Natural killer cell treated with Interleukin-12 subunit alpha and Interleukin-12 subunit beta and Interleukin-15 and Interleukin-18, amount 100 ng/mL, for 72 hours (primary cell): ENCODE measurements around the gene NAA20. TPM values are rescaled to one million over a fixed set of nuclear protein-coding genes. Genes with fewer than 3 reads are reported as not detected.
A peak's percentile ranks its signal among the peaks of the same experiment; 100 is the strongest.

Experiments used
- ATAC-seq, 2 donors: fragments of 150-1000 bp; cut with Tn5 transposase in 1 of 2; sonication (Bioruptor Pico), chemical (Tn5 transposase) in 1 of 2; 2 replicates each; pipeline ENCODE4 v1.10.0; 2021
- DNase-seq: peaks from one replicate; pipeline ENCODE4 v3.0.0; 2022; ENCODE audit warnings: low spot score
- H3K27ac Mint-ChIP-seq, 2 donors: 1 replicate in 1 of 2; 2 replicates in 1 of 2; pipeline ENCODE4 v1.8.0; 2022; ENCODE audit warnings: mixed read lengths in 2 of 2, mild to moderate bottlenecking in 1 of 2, moderate library complexity in 1 of 2
- H3K27me3 Mint-ChIP-seq, 2 donors: 1 replicate in 1 of 2; 2 replicates in 1 of 2; pipeline ENCODE4 v1.8.0; 2022; ENCODE audit warnings: mixed read lengths in 2 of 2
- H3K36me3 Mint-ChIP-seq: one replicate; pipeline ENCODE4 v1.8.0; 2022; ENCODE audit warnings: mixed read lengths
- H3K4me1 Mint-ChIP-seq, 2 donors: 1 replicate in 1 of 2; 2 replicates in 1 of 2; pipeline ENCODE4 v1.8.0; 2022; ENCODE audit warnings: low read depth in 2 of 2, mixed read lengths in 2 of 2, mild to moderate bottlenecking in 1 of 2
- H3K4me3 Mint-ChIP-seq: one replicate; pipeline ENCODE4 v1.8.0; 2022; ENCODE audit warnings: mixed read lengths
- H3K9me3 Mint-ChIP-seq: 2 replicates; pipeline ENCODE4 v1.8.0; 2022; ENCODE audit warnings: mixed read lengths
- total RNA-seq, 2 donors: library from RNA; stranded (reverse); gene quantifications; one replicate each; pipeline ENCODE4 v1.2.3, GENCODE V29; 2022

The NAA20 gene
- total RNA-seq, 2 donors from 2014 or later, result 62.4 to 75.8 TPM

- H3K9me3 Mint-ChIP-seq, result no peaks in the 10 kb centered on the region
- H3K27ac Mint-ChIP-seq, result peak within 1 kb of the TSS; percentile 92 to 96
- peaks cover 30% of the 10 kb centered on the region for H3K36me3 Mint-ChIP-seq
- peak; percentile 99 for ATAC-seq
- peak within 1 kb of the TSS; percentile 99 for H3K4me3 Mint-ChIP-seq
- peak; percentile 98 for DNase-seq
- H3K27me3 Mint-ChIP-seq, result no peaks in the 10 kb centered on the region
- H3K4me1 Mint-ChIP-seq, result peaks cover 14 to 23% of the 10 kb centered on the region in 2 donors
Observed at GRCh38 chr20:20052074-20052970, 35.2 kb downstream of the NAA20 start, which contains the start of the genes CFAP61 and CRNKL1. CFAP61 (plus strand) TSS chr20:20052532; CDS start chr20:20056654, 4,122 bp downstream. CRNKL1 (minus strand) TSS chr20:20052466; CDS start chr20:20052342, 124 bp downstream.

- Mint-ChIP-seq H3K9me3 (no peaks in the 10 kb centered on the region), H3K36me3 (no peaks in the 10 kb centered on the region), H3K27ac (no peak overlapping the region), H3K4me1 (no peaks in the 10 kb centered on the region), H3K27me3 (peaks cover 22 to 32% of the 10 kb centered on the region in 2 donors), H3K4me3 (no peak overlapping the region)
- DNase-seq (no peak), ATAC-seq (peak in 1 of 2 donors; percentile 63)
Observed at GRCh38 chr20:20060234-20060998, 43.3 kb downstream of the NAA20 start.

GRCh38 chr20:20063941-20064702, 47.0 kb downstream of the NAA20 start:
- Mint-ChIP-seq H3K9me3 (no peaks in the 10 kb centered on the region), H3K4me3 (no peak overlapping the region), H3K27me3 (peaks cover 28 to 32% of the 10 kb centered on the region in 2 donors), H3K4me1 (no peaks in the 10 kb centered on the region), H3K36me3 (no peaks in the 10 kb centered on the region), H3K27ac (no peak overlapping the region)
- DNase-seq, result no peak
- ATAC-seq, result no peak

GRCh38 chr20:20065361-20065760, 48.2 kb downstream of the NAA20 start:
- Mint-ChIP-seq H3K4me3 (no peak overlapping the region), H3K27me3 (peaks cover 27 to 32% of the 10 kb centered on the region in 2 donors), H3K27ac (no peak overlapping the region), H3K36me3 (no peaks in the 10 kb centered on the region), H3K4me1 (no peaks in the 10 kb centered on the region), H3K9me3 (no peaks in the 10 kb centered on the region)
- no peak for DNase-seq
- ATAC-seq, result no peak

GRCh38 chr20:20070871-20071726, 53.9 kb downstream of the NAA20 start:
- ATAC-seq, result no peak
- H3K27ac Mint-ChIP-seq, result no peak overlapping the region

GRCh38 chr20:20073801-20074371, 56.7 kb downstream of the NAA20 start:
- DNase-seq (no peak), ATAC-seq (no peak)
- Mint-ChIP-seq H3K9me3 (no peaks in the 10 kb centered on the region), H3K27me3 (peaks cover 19 to 24% of the 10 kb centered on the region in 2 donors), H3K4me1 (no peaks in the 10 kb centered on the region), H3K36me3 (no peaks in the 10 kb centered on the region), H3K4me3 (no peak overlapping the region), H3K27ac (no peak overlapping the region)

More at GRCh38 chr20:20070871-20071726, 53.9 kb downstream of the NAA20 start:
- no peaks in the 10 kb centered on the region for H3K36me3 Mint-ChIP-seq
- no peaks in the 10 kb centered on the region for H3K9me3 Mint-ChIP-seq
- H3K4me3 Mint-ChIP-seq, result no peak overlapping the region
- H3K27me3 Mint-ChIP-seq, result peaks cover 0 to 15% of the 10 kb centered on the region in 2 donors
- no peaks in the 10 kb centered on the region for H3K4me1 Mint-ChIP-seq
- no peak for DNase-seq

- no peaks in the 10 kb centered on the region for H3K36me3 Mint-ChIP-seq
- peaks cover 23% of the 10 kb centered on the region in 2 donors for H3K27me3 Mint-ChIP-seq
- no peaks in the 10 kb centered on the region for H3K4me1 Mint-ChIP-seq
- no peak overlapping the region for H3K4me3 Mint-ChIP-seq
- H3K9me3 Mint-ChIP-seq, result no peaks in the 10 kb centered on the region
- no peak overlapping the region for H3K27ac Mint-ChIP-seq
- ATAC-seq (no peak), DNase-seq (no peak)
Observed at GRCh38 chr20:20075032-20075431, 57.9 kb downstream of the NAA20 start.

- no peaks in the 10 kb centered on the region for H3K4me1 Mint-ChIP-seq
- peaks cover 20 to 23% of the 10 kb centered on the region in 2 donors for H3K27me3 Mint-ChIP-seq
- no peak overlapping the region for H3K4me3 Mint-ChIP-seq
- ATAC-seq (peak; percentile 52 to 62), DNase-seq (no peak)
- H3K27ac Mint-ChIP-seq, result no peak overlapping the region
- H3K36me3 Mint-ChIP-seq, result no peaks in the 10 kb centered on the region
- no peaks in the 10 kb centered on the region for H3K9me3 Mint-ChIP-seq
Observed at GRCh38 chr20:20076297-20077065, 59.3 kb downstream of the NAA20 start.

GRCh38 chr20:20078041-20078440, 60.9 kb downstream of the NAA20 start:
- Mint-ChIP-seq H3K27me3 (peaks cover 22 to 23% of the 10 kb centered on the region in 2 donors), H3K36me3 (no peaks in the 10 kb centered on the region), H3K4me3 (no peak overlapping the region), H3K9me3 (no peaks in the 10 kb centered on the region), H3K27ac (no peak overlapping the region), H3K4me1 (no peaks in the 10 kb centered on the region)
- no peak for ATAC-seq
- no peak for DNase-seq

- Mint-ChIP-seq H3K4me1 (peaks cover 0 to 2% of the 10 kb centered on the region in 2 donors), H3K4me3 (no peak overlapping the region), H3K27me3 (peaks cover 19 to 23% of the 10 kb centered on the region in 2 donors), H3K9me3 (no peaks in the 10 kb centered on the region), H3K36me3 (no peaks in the 10 kb centered on the region), H3K27ac (no peak overlapping the region)
- ATAC-seq (no peak), DNase-seq (no peak)
Observed at GRCh38 chr20:20079102-20079784, 62.1 kb downstream of the NAA20 start.
